HG03378 (cell line): Measurements from ENCODE around the gene MEGF11.

Experiments used
- ATAC-seq: cut with Tn5 transposase; IDR thresholded peaks from one replicate; pipeline ENCODE4 v1.9.1; 2021; ENCODE audit warnings: mild to moderate bottlenecking, moderate library complexity; ENCODE audit not compliant: unreplicated experiment

The MEGF11 gene

GRCh38 chr15:65929573-65929972 lies 324.0 kb downstream of the MEGF11 start:
- no peak for ATAC-seq

- no peak for ATAC-seq
These were observed 326.0 kb downstream of the MEGF11 start for GRCh38 chr15:65927545-65927944.

DNA sequence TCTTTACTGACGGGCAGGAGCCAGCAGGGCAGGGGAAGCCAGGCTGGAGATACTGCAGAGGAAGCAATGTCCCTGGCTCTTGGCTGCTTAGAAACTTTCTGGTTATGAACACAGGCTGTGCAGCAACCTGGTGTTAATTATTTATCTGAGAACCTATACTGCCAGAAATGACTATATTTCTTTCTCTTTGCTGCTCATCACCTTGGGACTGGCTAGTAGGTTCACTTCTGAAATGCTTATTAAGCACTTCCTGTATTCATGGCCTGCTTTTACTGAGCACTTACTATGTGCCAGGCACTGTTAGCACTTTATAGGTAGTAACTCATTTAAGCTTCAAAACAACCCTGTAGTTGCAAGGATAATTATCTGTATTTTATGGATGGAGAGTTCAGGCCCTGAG lies 326.7 kb downstream of the MEGF11 start:
- peak; percentile 70 for ATAC-seq

DNA sequence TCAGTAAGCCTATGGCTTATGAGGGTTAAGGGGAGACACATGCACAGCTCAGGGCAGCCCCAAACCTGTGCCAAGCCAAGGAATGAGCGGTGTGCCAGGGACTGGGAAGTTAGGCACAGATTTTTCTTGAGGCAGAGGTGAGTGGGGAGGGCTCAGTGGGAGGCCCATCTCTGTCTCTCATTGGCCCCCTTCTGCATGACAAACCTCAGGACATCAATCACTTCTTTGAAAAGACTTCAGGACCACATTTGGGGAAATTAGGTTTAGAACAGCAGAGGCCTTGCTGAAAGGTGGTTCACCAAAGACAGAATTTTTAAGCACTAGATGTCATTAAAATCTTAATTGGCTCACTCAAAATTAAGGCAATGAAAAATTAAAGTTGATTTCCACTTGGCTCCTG lies 327.1 kb downstream of the MEGF11 start:
- ATAC-seq, result no peak

DNA sequence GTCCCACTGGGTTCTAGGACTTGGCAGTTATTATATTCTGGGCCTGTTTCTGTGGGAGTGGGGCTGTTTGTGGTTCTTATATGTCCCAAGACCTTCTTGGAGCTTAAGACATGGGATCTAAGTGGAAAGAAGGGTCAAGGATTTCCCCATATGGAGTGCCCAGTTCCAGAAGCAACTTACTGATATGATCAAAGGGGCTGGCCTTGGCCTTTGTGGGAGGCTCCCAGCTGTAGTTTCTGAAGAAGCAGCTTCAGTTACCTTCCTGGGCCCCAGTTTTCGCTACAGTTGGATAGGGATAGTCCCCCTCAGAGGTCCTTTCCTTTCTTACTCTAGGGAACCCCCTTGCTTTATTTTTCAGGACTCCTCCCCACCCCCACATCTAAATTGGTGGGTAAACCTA lies 328.2 kb downstream of the MEGF11 start:
- ATAC-seq, result no peak

DNA sequence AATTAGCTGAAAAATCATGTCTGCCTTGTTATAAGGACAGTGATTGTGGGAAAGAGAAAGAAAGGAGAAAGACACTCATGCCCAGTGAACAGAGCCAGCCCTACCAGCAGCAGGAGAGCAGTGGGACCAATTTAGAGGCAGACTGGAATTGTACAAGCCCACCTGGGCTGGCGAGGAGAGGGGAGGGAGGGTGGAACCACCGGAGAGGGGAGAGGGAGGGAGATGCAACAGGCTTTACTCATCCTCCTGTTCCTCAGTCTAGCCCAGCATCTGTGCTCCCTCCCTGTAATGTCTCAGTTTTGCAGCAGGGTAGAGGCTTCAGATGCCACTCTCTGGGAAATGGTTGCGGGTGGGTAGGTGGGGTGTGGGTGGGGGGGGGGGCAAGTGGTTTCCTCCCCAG lies 329.5 kb downstream of the MEGF11 start:
- no peak for ATAC-seq

DNA sequence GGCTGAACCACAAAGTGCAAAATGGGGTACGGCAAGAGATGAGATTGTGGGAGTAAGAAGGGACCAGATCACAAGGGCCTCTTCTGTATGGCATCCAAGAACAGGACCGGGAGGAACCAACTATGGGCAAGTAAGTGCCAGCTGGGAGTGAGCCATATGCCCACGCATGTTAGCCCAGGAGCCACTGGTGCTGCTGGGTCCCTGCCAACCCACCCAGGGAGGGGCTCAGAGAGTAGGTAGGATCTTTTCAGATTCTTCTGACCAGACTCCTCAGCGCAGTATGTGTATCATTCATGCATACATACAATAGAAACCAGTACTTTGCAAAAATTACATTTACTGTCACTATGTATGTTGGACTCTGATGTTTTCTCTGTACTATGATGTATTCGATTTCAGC lies 330.3 kb downstream of the MEGF11 start:
- no peak for ATAC-seq

- ATAC-seq, result no peak
These were observed 330.9 kb downstream of the MEGF11 start for GRCh38 chr15:65922621-65923020.

DNA sequence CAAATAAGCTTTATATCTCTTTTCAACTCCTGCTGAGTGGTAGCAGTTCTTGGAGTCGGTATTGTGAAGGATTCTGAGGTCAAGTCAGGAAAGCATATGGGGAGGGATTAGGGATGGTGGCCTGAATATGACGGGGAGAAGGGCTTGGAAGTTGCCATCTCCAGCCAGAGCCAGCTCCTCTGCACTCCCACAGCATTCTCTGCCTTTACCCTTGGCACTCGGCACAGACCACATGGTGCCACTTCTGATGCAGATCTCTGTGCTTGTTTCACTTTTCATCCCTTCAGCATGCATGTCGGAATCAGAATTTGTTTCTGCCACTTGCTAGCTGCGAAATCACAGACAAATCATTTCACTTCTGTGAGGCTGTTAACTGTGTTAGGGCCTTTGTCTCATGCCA lies 331.8 kb downstream of the MEGF11 start:
- no peak for ATAC-seq

- peak; percentile 46 for ATAC-seq
These were observed 332.7 kb downstream of the MEGF11 start for GRCh38 chr15:65920825-65921309.

GRCh38 chr15:65920121-65920520 lies 333.4 kb downstream of the MEGF11 start:
- no peak for ATAC-seq

DNA sequence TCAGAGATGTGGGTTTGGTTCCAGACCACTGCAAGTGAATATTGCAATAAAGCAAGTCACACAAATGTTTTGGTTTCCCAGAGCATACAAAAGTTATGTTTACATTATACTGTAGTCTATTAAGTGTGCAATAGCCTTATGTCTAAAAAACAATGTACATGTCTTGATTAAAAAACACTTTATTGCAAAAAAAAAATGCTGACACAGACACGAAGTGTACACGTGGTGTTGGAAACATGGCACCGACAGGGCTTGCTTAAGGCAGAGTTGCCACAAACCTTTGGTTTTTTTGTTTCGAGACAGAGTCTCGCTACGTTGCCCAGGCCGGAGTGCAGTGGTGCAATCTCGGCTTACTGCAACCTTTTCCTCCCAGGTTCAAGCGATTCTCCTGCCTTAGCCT lies 334.2 kb downstream of the MEGF11 start:
- ATAC-seq, result no peak

DNA sequence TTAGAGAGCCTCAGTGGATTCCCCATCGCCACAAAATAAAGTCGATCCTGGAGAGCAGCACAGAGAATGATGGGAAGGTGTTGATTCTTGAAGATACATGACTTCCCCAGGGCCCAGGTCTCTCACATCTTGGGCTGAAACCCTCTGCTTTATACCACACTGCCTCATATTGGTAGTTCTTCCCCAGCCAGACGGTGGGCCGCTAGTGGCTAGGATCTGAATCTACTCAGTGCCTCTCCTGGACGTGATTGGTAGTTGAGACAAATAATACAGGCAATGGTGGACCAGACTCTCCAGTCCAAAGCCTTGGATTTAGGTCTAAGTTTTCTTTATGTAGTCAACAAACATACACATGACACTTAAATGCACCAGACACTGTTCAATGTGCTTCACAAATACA lies 334.6 kb downstream of the MEGF11 start:
- no peak for ATAC-seq

DNA sequence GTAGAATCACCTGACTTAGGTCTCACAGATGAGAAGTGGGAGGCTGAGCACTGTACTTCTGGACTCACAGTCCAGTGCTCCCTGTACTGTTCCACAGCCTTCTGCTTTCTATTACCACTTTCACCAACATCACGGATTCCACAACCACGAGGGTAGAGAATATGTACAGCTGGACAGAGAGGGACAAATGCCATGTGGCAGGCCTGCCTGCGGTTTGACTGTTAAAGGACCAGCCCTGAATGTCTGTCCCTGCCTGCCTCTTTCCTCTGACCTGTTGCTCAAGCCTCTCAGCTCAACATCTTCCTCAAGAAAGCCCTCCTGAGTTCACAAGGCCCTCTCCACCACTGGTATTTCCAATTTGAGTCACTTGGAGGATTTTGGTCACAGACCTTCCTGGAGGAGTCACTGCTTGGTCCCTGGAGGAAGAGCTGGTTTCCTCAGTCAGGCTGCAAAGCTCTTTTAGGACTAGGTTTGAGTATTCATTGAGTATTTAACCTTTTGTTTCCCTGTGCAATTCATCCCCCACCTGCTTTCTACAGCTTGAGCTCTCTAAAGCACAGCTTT lies 335.1 kb downstream of the MEGF11 start:
- no peak for ATAC-seq

DNA sequence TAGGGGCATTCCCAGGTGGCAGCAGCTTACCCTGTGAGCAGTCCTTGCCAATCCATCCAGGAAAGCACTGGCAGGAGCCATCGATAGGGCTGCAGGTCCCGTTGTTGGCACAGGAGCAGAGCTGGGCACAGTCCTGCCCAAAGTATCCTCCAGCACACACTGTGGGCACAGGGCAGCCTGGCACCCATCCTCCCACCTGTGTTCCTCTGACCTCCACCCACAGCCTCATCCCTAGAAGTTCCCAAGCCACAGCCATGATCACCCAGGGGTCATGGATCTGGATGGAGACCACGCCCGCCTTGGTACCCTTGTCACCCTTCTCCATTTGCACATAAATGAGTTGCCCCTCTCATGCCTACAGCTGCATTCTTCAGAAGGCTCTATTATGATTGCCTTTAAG lies 335.6 kb downstream of the MEGF11 start:
- no peak for ATAC-seq

DNA sequence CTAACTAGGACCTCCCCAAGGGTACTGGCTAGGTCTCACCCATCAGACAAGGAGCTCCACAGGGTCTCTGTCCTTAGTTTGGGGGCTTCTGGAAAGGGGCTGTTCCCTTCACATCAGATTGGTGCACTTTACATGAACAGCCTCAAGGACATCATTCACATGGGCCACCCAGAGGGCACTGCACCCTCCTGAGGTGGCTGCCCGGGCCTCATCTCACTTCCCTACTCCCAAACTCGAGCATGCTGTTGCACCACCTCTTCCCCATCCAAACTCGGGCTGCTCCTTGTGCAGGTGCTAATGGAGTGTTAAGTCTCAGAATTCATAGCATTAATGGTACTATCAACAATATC lies 336.2 kb downstream of the MEGF11 start:
- no peak for ATAC-seq

GRCh38 chr15:65916664-65917406 lies 336.7 kb downstream of the MEGF11 start:
- ATAC-seq, result peak; percentile 57

DNA sequence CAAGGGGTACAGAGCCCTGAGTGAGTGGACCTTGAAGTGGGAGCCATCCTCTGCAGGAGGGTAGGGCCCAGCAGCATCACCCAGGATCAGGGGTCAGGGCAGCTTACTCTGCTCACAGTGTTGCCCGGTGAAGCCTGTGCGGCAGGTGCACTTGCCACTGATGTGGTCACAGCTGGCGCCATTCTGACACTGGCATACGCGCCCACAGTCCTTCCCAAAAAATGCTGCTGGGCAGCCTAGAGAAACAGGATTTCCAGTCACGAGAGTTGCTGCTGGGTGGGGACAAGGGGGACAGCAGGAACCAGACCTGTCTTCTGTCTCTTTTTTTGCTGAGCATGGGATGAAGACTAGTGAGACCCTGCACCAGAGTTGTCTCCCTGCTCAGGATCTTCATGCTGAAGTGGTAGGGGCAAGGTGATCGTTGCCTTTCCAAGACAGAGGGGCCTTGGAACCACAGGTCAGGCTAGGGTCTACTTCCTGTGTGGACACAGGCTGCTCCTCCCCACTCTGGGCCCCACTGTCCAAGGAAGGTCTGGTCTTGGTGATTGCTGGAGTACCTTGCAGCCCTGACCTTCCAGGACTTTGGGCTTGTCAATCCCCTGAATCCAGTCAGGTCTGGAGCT lies 337.4 kb downstream of the MEGF11 start:
- no peak for ATAC-seq

DNA sequence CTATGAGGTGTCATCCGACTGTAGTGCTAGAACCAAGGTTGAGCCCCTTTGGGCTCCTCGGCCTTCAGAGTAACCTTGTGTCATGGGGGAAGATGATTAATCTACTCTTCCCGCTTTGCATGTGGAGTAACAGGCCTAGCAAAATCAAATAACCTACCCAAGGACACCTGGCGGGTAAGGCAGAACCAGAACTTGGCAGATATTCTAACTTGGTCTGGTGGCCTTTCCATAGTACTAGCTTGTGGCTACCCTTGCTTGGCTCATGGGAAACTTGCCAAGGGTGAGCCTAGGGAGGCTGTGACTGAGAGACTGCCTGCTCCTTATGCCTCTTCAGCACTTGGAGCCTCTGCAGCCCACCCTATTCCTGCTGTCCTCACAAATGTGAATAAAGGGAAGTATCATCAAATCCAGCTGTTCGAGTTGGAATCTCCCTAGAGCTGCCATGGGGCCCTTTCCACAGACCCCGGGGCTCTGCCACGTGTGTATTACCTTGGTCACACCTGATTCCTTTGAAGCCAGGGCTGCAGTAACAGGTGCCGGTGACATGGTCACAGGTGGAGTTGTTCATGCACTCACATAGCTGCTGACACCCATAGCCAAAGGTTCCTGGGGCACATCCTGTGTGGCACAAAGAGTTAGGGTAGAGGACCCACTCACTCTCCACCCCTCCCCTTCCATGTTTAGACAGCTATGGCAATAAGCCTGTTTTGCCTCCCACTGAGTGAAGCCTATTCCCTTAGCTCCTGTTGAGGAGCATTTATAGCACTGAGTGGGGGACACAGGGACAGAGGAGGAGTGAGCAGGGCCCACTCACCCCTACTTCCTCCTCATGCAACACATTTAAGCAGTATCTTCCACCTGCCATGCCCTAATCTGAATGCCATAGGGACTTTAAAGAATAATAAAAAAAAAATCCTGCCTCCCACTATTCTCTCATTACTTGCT lies 338.3 kb downstream of the MEGF11 start:
- ATAC-seq, result no peak

- no peak for ATAC-seq
These were observed 339.2 kb downstream of the MEGF11 start for GRCh38 chr15:65914386-65914785.

DNA sequence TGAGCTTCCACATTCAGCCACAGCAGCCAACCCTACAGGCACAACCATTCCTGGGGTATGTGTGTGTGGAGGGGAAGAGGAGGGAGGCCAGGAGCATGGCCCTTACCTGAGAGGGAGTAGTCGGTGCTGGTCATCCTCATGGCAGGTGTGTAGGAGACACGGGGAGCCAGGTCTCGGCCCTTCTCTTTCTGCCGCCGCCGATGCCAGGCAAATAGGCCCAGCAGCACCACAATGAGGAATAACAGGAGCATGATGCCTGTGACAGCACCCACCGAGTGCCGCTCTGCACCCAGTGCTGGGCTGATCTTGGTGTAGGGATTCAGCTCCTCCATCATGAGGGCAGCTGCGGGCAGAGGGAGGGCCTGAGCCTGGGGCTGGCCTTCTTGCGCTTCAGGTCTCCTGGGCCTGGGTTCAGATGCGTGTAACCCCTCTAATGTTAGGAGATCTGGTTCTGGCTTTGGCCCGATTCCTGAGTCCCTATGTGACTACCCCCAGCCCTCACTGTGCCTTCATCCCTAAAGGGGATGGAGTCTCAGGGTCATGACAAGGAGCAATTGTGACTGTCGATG lies 339.8 kb downstream of the MEGF11 start:
- no peak for ATAC-seq
